Measurements from ENCODE around the gene GLYAT.

DNA sequence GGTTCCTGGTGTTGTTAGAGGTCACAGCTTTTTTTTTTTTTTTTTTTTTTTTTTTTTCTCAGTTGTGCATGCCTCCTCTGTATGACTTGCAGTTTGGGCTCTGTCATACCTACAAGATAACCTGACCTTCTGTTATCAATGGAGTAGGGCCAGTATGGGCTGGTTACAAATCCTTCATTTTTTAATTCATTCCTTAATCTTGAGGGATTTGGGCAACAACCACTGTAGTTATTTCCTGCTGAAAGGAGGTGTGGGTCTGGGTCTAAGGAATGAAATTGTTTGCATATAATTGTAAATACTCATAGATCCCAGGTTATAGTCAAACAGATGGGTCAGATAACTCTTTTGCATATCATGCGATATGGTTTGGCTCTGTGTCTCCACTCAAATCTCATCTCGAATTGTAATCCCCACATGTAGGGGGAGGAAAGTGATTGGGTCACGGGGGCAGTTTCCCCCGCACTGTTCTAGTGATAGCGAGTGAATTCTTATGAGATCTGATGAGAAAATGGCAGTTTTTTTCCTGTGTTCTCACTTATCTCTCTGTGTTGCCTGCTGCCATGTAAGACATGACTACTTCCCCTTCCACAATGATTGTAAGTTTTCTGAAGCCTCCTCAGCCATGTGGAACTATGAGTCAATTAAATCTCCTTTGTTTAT lies 14.1 kb upstream of the GLYAT start:
- TF ChIP-seq CTCF (IDR thresholded peaks at IDR 0.05) (no peak), POLR2A (IDR thresholded peaks at IDR 0.05) (no peak)

All from right lobe of liver (tissue), 4 donors.